Osteocyte (in vitro differentiated cells): Measurements from ENCODE around the gene RIMBP2. TPM values are rescaled to one million over a fixed set of nuclear protein-coding genes. Genes with fewer than 3 reads are reported as not detected.

Experiments
- DNase-seq: peaks from one replicate; pipeline ENCODE4 v3.0.0; 2021; ENCODE audit warnings: mixed read lengths; ENCODE audit not compliant: unreplicated experiment; ENCODE audit errors: extremely low spot score
- H3K27ac Mint-ChIP-seq: one replicate; pipeline ENCODE4 v1.8.0; 2021; ENCODE audit warnings: mild to moderate bottlenecking, mixed read lengths; ENCODE audit not compliant: unreplicated experiment
- H3K27me3 Mint-ChIP-seq: one replicate; pipeline ENCODE4 v1.8.0; 2021; ENCODE audit warnings: mixed read lengths; ENCODE audit not compliant: unreplicated experiment
- H3K36me3 Mint-ChIP-seq: one replicate; pipeline ENCODE4 v1.8.0; 2021; ENCODE audit warnings: mixed read lengths; ENCODE audit not compliant: unreplicated experiment
- H3K4me1 Mint-ChIP-seq: one replicate; pipeline ENCODE4 v1.8.0; 2021; ENCODE audit warnings: mixed read lengths; ENCODE audit not compliant: unreplicated experiment
- H3K4me3 Mint-ChIP-seq: one replicate; pipeline ENCODE4 v1.8.0; 2021; ENCODE audit warnings: mild to moderate bottlenecking, moderate library complexity, mixed read lengths; ENCODE audit not compliant: unreplicated experiment
- H3K9me3 Mint-ChIP-seq: one replicate; pipeline ENCODE4 v1.8.0; 2021; ENCODE audit warnings: mixed read lengths; ENCODE audit not compliant: unreplicated experiment
- CTCF ChIP-seq: fragments of 200-600 bp; sonication (generic); IDR thresholded peaks from 2 replicates; pipeline ENCODE4 v1.5.0; 2021; ENCODE audit warnings: antibody characterized with exemption, mild to moderate bottlenecking, moderate library complexity
- total RNA-seq: library from RNA; stranded (reverse); gene quantifications from 2 replicates; pipeline ENCODE4 v1.2.1, GENCODE V29; 2021

The RIMBP2 gene
- total RNA-seq, 1 donor from 2014 or later = 0.13 TPM

DNA sequence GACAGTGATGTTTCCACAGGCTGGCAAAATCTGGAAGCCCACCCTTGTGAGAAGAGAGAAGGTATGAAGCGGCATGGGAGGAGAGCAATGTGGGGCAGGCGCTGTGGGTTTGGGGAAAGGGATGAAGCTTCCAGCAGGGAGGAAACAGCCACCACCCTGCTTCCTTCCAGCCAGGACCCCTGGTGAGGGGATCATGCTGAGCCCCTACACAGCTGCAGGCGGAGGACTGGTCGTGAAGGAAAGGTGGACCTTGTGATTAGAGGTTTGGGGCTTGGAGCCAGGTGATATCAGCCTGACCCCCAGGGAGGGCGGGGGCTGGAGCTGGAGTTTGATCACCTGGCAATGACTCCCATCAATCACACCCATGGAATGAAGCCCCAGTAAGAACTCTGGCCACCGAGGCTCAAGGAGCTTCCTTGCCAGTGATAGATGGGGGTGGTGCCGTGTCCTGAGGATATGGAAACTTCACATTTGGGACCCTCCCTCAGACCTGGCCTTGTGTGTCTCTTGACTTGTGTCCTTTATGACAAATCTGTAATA is 48.6 kb downstream of the RIMBP2 start:
- Mint-ChIP-seq H3K27me3 (no peaks in the 10 kb centered on the region), H3K9me3 (peaks cover 38% of the 10 kb centered on the region), H3K27ac (no peak overlapping the region), H3K36me3 (no peaks in the 10 kb centered on the region), H3K4me1 (no peaks in the 10 kb centered on the region), H3K4me3 (no peak overlapping the region)
- no peak for DNase-seq
- no peak for TF ChIP-seq CTCF

DNA sequence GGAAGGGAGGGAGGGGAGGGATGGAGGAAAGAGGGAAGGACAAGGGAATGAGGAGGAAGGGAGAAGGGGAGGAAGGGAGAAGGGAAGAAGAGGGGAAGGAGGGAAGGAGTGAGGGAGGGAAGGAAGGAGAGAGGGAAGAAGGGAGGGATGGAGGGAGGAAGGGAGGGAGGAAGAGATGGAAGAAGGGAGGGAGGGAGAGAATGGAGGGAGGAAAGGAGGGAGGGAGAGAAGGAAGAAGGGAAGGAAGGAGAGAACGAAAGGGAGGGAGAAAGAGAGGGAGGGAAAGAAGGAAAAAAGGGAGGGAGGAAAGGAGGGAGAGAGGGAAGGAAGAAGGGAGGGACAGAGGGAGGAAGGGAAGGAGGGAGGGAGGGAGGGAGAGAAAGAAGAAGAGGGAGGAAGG is 49.5 kb downstream of the RIMBP2 start:
- Mint-ChIP-seq H3K9me3 (peaks cover 33% of the 10 kb centered on the region), H3K27me3 (no peaks in the 10 kb centered on the region), H3K4me1 (no peaks in the 10 kb centered on the region), H3K4me3 (no peak overlapping the region), H3K36me3 (no peaks in the 10 kb centered on the region), H3K27ac (no peak overlapping the region)
- TF ChIP-seq CTCF = no peak
- no peak for DNase-seq

DNA sequence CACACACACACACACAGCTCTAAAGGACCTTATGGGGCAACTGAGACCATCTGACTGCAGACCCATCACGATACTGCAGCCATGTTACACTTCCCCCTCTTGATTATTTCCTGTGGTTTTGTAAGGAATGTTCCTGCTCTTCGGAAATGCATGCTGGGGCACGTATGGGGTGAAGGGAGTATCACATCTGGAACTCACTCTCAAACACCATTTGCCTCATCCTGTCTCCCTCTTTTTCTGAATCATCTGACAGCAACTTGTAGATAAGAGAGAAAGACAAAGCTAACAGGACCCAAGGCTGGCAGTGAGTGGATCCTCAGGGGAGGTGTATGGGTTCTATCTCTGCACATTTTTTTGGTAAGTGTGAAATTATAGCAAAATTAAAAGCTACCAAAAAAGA is 50.3 kb downstream of the RIMBP2 start:
- no peak for DNase-seq
- H3K9me3 Mint-ChIP-seq = peaks cover 33% of the 10 kb centered on the region
- no peaks in the 10 kb centered on the region for H3K27me3 Mint-ChIP-seq
- no peak overlapping the region for H3K4me3 Mint-ChIP-seq
- no peak for TF ChIP-seq CTCF
- H3K27ac Mint-ChIP-seq = no peak overlapping the region
- no peaks in the 10 kb centered on the region for H3K36me3 Mint-ChIP-seq
- no peaks in the 10 kb centered on the region for H3K4me1 Mint-ChIP-seq

- Mint-ChIP-seq H3K9me3 (peaks cover 28% of the 10 kb centered on the region), H3K4me3 (no peak overlapping the region), H3K36me3 (no peaks in the 10 kb centered on the region), H3K27ac (no peak overlapping the region), H3K27me3 (no peaks in the 10 kb centered on the region), H3K4me1 (no peaks in the 10 kb centered on the region)
- no peak for TF ChIP-seq CTCF
- DNase-seq = no peak
These were observed 51.3 kb downstream of the RIMBP2 start for GRCh38 chr12:130664772-130665171.

GRCh38 chr12:130664252-130664651 is 51.8 kb downstream of the RIMBP2 start:
- Mint-ChIP-seq H3K4me1 (no peaks in the 10 kb centered on the region), H3K36me3 (no peaks in the 10 kb centered on the region), H3K27ac (no peak overlapping the region), H3K4me3 (no peak overlapping the region), H3K27me3 (no peaks in the 10 kb centered on the region), H3K9me3 (peaks cover 24% of the 10 kb centered on the region)
- DNase-seq = no peak
- no peak for TF ChIP-seq CTCF
